HG02852 (cell line): ENCODE measurements around the gene SUPT20HL2.
"Not testable (repeated sequence)": the region's sequence is repeated elsewhere in the genome, so short reads cannot be mapped to it uniquely, and the experiment has no call there.

Source experiments
- ATAC-seq: cut with Tn5 transposase; IDR thresholded peaks from one replicate; pipeline ENCODE4 v1.9.1; 2021; ENCODE audit warnings: mild to moderate bottlenecking, moderate library complexity; ENCODE audit not compliant: unreplicated experiment

Gene SUPT20HL2

DNA sequence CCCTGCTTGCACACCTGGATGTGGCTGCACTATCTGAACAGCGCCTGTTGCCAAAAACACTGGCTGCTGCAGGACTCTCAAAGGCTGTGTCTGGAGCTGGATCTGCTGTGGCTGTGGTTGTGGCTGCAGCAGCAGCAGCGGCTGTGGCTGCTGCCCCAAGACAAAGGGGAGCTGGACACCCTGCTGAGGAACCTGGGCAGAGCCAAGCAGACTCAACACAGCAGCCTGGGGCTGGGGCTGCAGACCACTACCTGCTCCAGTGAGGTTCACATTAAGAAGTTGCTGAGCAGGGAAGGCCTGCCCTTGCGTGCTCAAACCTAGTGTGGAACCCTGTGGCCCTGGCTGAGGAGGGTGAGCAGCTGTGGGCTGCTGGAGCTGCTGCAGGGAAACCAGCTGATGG, 3.0 kb downstream of the SUPT20HL2 start:
- not testable (repeated sequence) for ATAC-seq

DNA sequence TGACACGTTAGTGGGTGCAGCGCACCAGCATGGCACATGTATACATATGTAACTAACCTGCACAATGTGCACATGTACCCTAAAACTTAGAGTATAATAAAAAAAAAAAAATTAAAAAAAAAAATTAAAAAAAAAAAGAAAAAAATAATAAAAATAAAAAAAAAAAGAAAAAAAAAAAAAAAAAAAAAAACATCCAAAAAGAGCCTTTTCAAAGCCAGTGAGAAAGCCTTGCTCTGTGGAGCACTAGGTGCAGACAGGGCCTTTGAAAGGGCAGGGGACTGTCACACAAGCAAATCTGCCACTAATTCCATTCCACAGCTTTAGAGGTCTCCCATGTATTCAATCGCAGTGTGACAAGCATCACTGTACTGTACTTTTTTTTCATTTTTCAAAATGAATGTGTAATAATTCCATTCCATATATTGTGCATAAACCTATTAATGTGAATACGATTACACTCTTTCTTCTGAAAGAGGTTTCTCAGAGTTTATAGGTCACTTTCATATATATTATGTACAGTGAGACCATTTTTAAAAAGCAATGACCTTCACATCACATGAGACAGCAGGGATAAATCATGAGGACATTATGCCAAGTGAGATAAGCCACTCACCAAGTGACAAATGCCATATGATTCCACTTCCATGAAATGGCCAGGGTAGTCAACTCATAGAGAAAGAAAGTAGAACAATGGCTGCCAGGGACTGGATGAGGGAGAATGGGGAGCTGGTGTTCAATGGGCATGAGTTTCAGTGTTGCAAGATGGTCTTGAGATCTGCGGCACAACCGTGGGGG, 4.1 kb downstream of the SUPT20HL2 start:
- not testable (repeated sequence) for ATAC-seq

DNA sequence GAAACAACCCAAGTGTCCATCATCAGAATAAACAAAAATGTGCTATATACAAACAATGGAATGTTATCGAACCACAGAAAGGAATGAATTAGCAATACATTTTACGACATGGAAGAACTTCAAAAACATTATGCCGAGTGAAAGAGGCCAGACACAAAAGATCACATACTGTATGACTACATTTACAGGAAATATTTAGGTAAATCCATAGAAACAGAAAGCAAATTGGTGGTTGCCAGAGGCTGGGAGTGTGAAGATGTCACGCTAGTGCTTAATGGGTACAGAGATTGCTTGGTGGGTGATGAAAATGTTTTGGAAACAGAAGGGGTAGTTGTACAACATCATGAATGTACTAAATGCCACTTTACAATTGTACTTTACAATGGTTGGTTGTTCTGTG, 5.1 kb downstream of the SUPT20HL2 start:
- not testable (repeated sequence) for ATAC-seq

DNA sequence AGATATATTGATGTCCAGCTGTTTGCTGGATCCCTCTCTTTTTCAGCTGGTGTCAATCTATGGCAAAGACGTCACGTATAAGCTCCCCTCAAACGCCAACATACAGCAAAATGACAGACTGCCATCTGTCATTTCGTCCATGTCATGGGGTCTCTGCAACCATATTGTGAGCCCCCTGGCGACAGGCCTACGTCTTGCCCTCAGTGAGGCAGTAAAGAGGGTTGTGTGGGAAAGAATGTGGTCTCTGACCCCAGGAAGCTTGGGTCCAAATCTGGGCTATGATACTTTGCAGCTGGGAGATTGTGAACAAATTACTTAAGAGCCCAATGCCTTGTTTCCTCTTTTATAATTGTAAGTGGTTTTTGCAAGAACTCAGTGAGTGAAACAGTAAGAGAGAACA, 7.4 kb downstream of the SUPT20HL2 start:
- ATAC-seq, result no peak

DNA sequence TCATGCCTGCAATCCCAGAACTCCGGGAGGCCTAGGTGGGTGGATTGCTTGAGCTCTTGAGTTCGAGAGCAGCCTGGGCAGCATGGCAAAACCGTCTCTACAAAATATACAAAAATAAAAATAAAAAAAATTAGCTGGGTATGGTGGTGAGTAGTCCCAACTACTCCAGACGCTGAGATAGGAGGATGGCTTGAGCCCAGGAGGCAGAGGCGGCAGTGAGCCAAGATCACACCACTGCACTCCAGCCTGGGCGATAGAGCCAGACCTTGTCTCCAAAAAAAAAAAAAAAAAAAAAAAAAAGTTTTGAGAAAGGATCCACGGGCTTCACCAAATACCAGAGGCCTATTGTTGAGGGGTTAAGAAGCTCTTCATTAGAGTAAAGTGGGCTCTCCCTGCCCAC, 8.0 kb downstream of the SUPT20HL2 start:
- no peak for ATAC-seq

DNA sequence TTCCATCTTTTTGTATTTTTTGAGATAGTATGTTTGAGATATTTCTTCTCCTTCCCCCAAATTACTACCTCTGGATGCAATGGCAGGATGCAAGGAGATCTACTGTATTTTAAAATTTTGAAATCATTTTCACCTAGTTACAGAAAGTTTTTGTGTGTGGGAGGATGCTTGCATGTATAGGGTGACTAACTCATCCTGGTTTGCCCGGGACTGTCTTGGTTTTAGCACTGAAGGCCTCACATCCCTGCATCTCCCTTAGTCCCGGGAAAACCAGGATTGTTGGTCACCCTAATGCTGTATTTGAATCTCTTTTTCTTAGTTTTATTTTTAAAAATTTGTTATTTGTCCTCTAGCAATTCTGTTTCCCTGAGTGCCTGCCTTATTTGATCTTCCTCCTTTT, 12.1 kb downstream of the SUPT20HL2 start:
- ATAC-seq, result no peak

DNA sequence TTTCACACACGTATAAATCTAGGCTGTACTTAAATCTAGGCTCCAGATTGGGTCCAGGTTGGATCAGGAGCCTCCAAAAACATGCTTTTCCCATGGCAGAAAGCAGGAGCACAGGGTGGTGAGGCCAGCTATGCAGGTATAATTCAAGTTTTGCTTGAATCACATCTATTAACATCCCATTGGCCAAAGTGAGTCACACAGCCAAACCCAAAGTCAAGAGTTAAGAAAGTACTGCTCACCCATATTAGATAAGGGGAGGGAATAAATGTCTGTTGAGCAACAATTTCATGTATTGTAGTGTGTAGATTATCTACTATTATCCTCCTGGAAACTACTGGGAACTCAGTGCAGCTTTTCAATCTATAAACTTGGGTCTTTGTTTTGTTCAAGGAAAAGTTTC, 12.8 kb downstream of the SUPT20HL2 start:
- no peak for ATAC-seq

DNA sequence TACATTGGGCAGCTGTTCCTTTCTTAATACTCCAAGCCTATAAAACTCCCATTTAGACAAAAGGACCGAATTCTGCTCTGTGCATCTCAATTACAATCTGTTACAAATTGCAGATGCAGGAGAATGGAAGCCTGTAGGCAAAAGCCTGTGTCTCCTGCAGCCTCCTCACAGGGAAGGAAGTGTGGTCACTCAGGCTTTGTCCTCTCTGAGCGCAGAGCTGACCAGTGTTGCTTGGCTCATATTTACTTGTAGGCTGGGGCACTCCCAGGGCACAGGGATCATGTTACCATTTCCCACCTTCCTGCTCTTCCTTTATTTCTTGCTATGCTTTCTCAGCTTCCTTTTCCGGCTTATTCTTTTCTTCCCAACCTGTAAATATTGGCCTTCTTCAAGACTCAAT, 15.7 kb downstream of the SUPT20HL2 start:
- no peak for ATAC-seq

DNA sequence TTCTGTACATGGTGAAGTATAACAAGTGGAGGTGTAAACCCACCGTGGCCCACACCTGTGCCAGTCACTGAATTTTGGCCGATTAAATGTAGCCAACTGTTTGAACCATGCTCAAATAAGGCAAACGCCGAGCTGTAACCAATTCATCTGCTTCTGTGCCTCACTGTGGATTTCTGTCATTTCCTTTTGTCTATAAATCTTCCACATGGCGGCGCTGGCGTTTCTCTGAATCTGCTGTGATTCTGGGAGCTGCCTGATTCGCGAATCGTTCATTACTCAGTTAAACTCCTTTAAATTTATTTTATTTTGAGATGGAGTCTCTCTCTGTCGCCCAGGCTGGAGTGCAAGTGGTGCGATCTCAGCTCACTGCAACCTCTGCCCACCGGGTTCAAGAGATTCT, 19.2 kb downstream of the SUPT20HL2 start:
- ATAC-seq, result no peak

DNA sequence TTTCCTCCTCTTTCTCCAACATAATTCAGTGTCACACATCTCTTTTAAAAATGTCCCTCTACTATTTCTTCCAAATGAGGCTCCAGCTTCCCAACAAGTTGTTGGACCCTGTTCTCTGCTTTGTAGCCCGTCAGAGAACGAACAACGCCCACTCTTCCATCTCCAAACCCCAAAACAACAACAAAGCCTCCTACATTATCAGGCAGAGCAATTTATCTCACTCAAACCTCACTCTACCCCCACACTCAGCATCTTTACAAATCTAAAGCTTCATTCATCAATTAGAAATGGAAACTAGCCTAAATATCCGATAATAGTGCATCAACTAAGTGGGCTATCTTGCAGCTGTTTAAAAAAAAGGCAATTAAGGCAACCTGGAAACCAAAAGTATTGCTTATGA, 20.5 kb downstream of the SUPT20HL2 start:
- ATAC-seq, result no peak

DNA sequence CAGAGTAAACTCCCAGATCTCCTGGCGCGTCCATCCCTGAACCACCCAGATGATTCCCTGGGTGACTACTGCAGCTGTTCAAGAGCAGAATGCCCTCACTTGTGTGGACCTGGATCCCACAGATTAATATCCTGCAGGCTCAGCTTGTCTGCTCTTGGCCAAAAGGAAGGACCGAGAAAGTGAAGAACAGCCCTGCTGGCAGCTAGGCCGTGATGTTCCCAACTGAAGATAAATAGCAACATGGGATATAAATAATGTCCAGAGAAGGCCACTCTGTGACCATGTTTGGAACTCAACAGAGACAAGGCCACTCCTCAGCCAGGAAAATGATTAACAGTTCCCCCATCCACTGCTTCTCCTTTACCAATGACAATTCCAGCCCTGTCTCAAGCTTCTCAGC, 21.5 kb downstream of the SUPT20HL2 start:
- ATAC-seq, result no peak

DNA sequence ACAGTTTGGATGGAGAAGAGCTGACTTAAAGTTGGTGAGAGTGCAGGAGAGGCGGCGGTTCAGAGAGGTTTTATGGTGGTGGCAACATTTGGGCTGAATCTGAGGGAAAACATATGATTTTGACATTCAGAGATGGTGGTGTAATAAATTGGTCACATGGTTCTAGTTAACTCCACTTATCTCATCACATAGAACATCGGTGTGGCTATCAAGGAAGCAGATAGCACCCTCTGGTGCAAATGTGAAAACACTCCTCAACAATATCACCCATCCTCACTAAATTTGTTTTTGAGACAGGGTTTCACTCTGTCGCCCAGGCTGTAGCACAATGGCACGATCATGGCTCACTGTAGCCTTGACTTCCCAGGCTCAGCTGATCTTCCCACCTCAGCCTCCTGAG, 28.8 kb downstream of the SUPT20HL2 start:
- ATAC-seq, result no peak

DNA sequence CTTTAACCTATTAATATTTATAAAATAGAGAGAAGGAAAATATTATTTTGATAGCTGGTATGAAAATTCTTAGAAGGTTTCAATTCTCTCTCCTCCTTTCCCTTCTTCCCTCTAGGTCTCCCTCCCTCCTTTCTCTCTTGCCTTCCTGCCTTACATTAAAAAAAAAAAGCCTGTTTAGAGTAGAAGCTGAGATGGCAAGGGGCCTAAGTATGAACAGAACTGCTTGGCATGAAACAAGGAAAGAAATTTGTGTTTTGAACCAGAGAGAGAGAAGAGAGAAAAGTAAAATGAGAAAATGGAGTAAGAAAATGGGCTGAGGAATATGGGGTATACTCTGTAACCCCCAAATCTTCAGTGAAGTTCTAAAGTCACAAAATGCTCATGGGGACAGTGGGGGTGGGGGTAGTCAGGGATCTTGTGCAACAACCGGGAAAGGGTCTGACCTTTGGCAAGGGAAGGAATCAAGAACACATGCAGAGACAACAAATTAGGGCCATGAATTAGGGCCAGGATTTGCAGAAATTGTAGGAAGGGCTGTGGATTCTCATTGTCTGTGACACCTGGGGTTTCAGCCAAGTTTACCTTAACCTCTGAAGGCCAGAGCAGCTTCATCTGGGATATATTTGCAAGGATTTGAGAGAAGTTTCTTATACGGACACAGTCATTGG, 30.6 kb downstream of the SUPT20HL2 start:
- ATAC-seq, result no peak

DNA sequence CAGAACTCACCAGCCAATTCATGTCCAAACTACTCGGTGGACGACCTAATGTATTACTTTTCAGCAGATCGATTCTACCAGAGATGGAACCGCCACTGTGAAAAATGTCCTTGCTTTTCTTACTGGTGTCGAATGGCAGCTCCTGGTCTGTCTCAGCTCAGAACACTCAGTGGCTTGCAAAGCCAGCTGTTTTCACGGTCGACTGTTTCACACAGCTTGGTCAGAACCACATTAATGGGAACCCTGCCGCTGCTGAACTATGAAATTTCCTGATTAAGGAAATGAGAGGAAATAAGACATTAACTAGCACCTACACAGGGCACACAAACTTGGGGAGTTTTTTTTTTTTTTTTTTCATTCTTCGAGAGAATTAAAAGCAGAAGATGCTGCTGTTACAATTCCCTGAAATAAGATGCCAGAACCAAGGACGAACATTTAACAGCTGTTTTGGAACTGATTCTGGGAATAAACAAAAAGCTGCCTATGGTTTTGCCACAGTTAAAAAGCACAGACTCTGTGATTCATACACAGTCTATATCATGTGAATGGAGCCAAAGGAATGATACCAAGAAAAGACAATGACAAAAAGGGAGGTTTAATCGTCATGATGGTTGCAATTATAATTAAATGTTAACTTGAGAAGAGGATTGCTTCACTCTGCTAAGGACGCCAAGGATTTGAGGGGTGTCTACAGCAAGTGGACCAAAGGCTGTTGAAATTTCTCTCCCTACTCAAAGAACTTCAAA, 31.3 kb downstream of the SUPT20HL2 start:
- ATAC-seq, result no peak

DNA sequence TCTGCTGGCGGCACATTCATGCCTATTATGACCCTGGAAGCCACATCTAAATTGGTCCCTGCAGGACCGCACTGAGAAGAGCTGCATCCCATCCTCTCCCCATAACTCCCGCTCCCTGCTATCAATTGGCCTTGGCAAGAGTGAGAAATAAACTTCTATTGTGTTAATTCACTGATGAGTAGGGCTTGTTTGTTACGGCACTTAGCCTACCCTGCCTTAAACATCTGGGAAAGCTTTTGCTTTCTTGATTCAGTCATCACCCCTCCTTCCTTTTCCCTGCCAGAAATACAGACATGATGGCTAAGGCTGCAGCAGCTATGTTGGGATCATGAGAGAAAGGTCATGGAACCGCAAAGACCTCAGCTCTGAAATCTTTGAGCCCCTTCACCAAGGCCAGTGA, 36.5 kb downstream of the SUPT20HL2 start:
- no peak for ATAC-seq

DNA sequence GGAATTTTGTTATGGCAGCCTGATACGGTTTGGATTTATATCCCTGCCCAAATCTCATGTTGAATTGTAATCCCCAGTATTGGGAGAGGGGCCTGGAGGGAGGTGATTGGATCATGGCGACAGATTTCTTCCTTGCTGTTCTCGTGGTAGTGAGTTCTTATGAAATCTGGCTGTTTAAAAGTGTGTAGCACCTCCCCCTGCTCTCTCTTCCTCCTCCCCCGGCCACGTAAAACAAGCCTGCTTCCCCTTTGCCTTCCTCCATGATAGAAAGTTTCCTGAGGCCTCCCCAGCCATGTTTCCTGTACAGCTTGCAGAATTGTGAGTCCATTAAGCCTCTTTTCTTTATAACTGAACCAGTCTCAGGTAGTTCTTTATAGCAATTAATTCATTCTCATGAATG, 37.9 kb downstream of the SUPT20HL2 start:
- ATAC-seq, result no peak

DNA sequence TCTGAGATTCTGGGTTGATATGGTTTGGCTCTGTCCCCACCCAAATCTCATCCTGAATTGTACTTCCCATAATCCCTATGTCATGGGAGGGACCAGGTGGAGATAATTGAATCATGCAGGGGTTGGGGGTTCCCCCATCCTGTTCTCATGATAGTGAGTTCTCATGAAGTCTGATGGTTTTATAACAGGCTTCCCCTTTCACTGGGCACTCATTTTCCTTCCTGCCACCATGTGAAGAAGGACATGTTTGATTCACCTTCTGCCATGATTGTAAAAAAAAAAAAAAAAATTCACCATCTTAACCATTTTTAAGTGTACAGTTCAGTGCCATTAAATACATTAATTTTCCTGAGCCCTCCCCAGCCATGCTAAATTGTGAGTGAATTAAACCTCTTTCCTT, 42.6 kb downstream of the SUPT20HL2 start:
- no peak for ATAC-seq

DNA sequence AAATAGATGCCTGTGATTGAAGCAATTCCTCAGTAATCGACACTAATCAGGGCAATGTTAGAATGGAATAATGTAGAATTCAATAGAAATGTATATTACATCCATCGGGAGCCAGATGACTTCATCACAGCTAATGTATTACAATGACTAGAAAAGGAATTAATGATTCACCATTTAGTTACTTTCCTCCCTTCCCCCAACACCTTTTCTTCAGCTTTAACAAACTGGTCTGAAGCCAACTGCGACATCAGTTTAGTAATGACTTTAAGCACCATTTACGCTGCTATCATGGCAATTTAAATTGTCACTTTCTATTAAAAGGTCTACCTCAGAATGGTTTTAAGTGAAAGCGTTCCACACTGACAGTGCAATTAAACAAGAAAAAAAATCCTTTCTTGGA, 45.1 kb downstream of the SUPT20HL2 start:
- ATAC-seq, result no peak

DNA sequence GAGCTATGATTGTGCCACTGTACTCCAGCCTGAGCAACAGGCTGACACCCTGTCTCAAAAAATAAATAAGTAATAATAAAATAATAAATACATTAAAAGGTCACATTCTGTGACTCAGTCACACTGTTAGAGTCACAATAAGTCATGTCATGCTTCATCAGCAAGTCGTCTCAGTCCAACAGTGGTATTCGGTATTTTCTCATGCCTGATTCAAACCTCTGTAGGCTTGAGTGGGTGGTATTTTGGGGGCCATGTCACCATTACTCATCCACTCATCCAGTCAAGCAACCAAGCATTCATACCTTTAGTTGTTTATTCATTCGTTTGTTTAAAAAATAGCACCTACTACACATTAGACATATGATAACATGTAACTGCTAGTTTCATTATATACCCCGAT, 46.9 kb downstream of the SUPT20HL2 start:
- ATAC-seq, result no peak

DNA sequence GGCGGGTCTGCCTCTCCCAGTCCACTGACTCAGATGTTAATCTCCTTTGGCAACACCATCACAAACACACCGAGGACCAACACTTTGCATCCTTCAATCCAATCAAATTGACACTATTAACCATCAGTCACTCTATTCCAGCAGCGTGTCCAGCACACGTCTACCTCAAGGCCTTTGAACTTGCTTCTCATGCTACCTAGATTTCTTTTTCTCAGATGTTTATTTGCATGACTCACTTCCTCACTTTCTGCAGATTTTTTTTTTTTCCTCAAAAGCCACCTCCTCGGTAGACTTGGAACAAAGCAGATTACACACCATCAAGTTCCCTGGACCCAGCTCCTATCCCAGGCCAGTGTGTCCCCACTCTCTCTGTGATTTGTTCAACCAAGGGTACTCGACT, 49.5 kb downstream of the SUPT20HL2 start:
- ATAC-seq, result no peak

DNA sequence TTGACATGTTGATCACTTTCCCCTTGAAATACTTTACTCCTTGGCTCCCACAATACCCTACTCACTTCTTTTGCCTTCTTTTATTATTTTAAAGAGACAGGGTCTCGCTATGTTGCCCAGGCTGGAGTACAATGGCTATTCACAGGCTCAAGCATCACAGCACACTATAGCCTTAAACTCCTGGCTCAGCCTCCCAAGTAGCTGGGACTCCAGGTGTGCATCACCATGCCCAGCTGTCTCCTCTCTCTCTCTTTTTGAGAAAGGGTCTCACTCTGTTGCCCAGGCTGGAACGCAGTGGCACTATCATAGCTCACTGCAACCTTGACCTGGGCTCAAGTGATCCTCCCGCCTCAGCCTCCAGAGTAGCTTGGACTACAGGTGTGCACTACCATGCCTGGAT, 51.6 kb downstream of the SUPT20HL2 start:
- no peak for ATAC-seq
